Measurements from ENCODE around the gene ADGRV1. TPM values are rescaled to one million over a fixed set of nuclear protein-coding genes. Genes with fewer than 3 reads are reported as not detected.
A peak's percentile ranks its signal among the peaks of the same experiment; 100 is the strongest.

Gene ADGRV1
- polyA plus RNA-seq, 3 donors = 0.18 to 0.33 TPM; not detected in 1

DNA sequence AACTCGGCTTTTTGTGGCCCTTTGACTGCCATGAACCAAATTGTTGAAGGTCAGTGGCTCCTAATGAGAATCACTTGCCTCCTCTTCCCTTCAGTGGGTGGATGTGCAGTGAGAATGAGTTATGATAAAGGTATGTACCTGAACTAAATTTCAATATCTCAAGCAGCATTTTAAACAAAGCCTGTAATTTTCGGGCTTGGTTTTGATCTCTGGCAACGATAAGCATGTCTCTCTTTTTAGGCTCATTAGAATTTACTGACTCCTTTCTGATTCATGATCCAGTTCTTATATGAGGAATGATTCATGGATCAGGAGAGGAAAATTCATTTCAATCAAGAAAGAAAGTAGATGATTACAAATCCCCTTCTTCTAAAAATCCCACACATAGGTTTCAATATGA lies 519.0 kb downstream of the ADGRV1 start:
- no peak overlapping the region for H3K4me2 ChIP-seq (replicated peaks; ENCODE audit: extremely low read depth, low read length, poor library complexity, severe bottlenecking)
- intact Hi-C loops (cut with micrococcal nuclease) = no loop called here
- WGBS (ENCODE audit: insufficient coverage) = no CpG with 5 or more reads among the region's 3 CpGs

DNA sequence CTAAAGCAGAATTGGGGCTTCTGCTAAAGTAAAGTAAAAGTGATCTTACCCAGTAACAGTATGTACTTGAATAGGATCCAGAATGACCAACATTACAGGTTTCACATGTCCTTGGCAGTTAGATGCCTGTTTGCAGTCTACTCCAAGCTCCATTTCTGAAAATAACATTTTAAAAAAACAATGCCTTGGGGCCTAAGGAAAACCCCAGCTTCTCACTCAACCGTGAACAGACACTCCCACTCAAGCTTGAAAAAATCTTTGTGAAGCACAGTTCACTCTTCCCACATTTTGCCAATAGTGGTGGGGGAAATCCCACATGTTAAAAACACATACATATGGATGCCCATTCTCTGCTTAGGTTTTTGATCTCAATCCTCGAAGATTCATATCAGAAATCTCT lies 520.4 kb downstream of the ADGRV1 start:
- intact Hi-C loops (cut with micrococcal nuclease) = no loop called here
- H3K79me2 ChIP-seq (ENCODE audit: insufficient read depth, low read length) = no peaks in the 10 kb centered on the region
- H3K4me3 Mint-ChIP-seq = no peak overlapping the region
- H3K9me3 Mint-ChIP-seq = peaks cover 0 to 3% (median 0%) of the 10 kb centered on the region in 7 donors
- no peak overlapping the region for H3K4me3 ChIP-seq (replicated peaks in 1 of 3; ENCODE audit: low read depth in 2 of 3, low read length in 3 of 3)
- no peaks in the 10 kb centered on the region for H3K36me3 Mint-ChIP-seq
- H3K36me3 ChIP-seq (replicated peaks in 1 of 2; ENCODE audit: control insufficient read depth in 1 of 2, insufficient read depth in 2 of 2, low read length in 2 of 2) = no peaks in the 10 kb centered on the region
- H4K20me1 ChIP-seq (ENCODE audit: insufficient read depth, low read length) = no peaks in the 10 kb centered on the region
- TF ChIP-seq, protein P1, sequence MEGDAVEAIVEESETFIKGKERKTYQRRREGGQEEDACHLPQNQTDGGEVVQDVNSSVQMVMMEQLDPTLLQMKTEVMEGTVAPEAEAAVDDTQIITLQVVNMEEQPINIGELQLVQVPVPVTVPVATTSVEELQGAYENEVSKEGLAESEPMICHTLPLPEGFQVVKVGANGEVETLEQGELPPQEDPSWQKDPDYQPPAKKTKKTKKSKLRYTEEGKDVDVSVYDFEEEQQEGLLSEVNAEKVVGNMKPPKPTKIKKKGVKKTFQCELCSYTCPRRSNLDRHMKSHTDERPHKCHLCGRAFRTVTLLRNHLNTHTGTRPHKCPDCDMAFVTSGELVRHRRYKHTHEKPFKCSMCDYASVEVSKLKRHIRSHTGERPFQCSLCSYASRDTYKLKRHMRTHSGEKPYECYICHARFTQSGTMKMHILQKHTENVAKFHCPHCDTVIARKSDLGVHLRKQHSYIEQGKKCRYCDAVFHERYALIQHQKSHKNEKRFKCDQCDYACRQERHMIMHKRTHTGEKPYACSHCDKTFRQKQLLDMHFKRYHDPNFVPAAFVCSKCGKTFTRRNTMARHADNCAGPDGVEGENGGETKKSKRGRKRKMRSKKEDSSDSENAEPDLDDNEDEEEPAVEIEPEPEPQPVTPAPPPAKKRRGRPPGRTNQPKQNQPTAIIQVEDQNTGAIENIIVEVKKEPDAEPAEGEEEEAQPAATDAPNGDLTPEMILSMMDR (IDR thresholded peaks at IDR 0.05) = no peak
- no peak overlapping the region for H3K4me2 ChIP-seq (replicated peaks; ENCODE audit: extremely low read depth, low read length, poor library complexity, severe bottlenecking)
- no peak overlapping the region for H3K27ac ChIP-seq (ENCODE audit: low read depth in 1 of 2, low read length in 2 of 2)
- no peaks in the 10 kb centered on the region for H3K4me1 Mint-ChIP-seq
- no peak overlapping the region for H3K9ac ChIP-seq (ENCODE audit: insufficient read depth, low read length, poor library complexity, severe bottlenecking)
- no peak overlapping the region for H3K27ac Mint-ChIP-seq
- H2AFZ ChIP-seq (ENCODE audit: insufficient read depth, low read depth, low read length, poor library complexity, severe bottlenecking) = no peak overlapping the region
- WGBS (ENCODE audit: insufficient coverage) = no CpG with 5 or more reads among the region's 2 CpGs
- H3K27me3 Mint-ChIP-seq (ENCODE audit: low read depth in 3 of 3) = peaks cover 0 to 2% (median 0%) of the 10 kb centered on the region in 3 donors
- H3K9me3 ChIP-seq (replicated peaks in 1 of 2; ENCODE audit: control insufficient read depth in 1 of 2, insufficient read depth in 1 of 2, low read length in 2 of 2) = no peaks in the 10 kb centered on the region
- no peak for DNase-seq
- H3K4me1 ChIP-seq (ENCODE audit: control insufficient read depth in 1 of 2, insufficient read depth in 2 of 2, low read length in 2 of 2) = no peaks in the 10 kb centered on the region
- H3K27me3 ChIP-seq (ENCODE audit: control insufficient read depth in 2 of 2, insufficient read depth in 2 of 2, low read length in 2 of 2) = no peaks in the 10 kb centered on the region

More for the DNA sequence above, 519.0 kb downstream of the ADGRV1 start:
- Mint-ChIP-seq H3K27ac (no peak overlapping the region), H3K9me3 (peaks cover 0 to 3% (median 0%) of the 10 kb centered on the region in 7 donors), H3K27me3 (ENCODE audit: low read depth in 3 of 3) (peaks cover 0 to 2% (median 0%) of the 10 kb centered on the region in 3 donors), H3K4me1 (no peaks in the 10 kb centered on the region), H3K4me3 (no peak overlapping the region), H3K36me3 (no peaks in the 10 kb centered on the region)
- TF ChIP-seq, protein P1 (IDR thresholded peaks at IDR 0.05) = no peak
- no peak for DNase-seq
- no peak overlapping the region for H3K4me3 ChIP-seq (replicated peaks in 1 of 3; ENCODE audit: low read depth in 2 of 3, low read length in 3 of 3)
- no peaks in the 10 kb centered on the region for H3K36me3 ChIP-seq (replicated peaks in 1 of 2; ENCODE audit: control insufficient read depth in 1 of 2, insufficient read depth in 2 of 2, low read length in 2 of 2)
- no peaks in the 10 kb centered on the region for H3K4me1 ChIP-seq (ENCODE audit: control insufficient read depth in 1 of 2, insufficient read depth in 2 of 2, low read length in 2 of 2)
- no peaks in the 10 kb centered on the region for H3K27me3 ChIP-seq (ENCODE audit: control insufficient read depth in 2 of 2, insufficient read depth in 2 of 2, low read length in 2 of 2)
- H3K9me3 ChIP-seq (replicated peaks in 1 of 2; ENCODE audit: control insufficient read depth in 1 of 2, insufficient read depth in 1 of 2, low read length in 2 of 2) = no peaks in the 10 kb centered on the region
- peak overlapping the region; percentile 31 for H2AFZ ChIP-seq (ENCODE audit: insufficient read depth, low read depth, low read length, poor library complexity, severe bottlenecking)
- no peak overlapping the region for H3K27ac ChIP-seq (ENCODE audit: low read depth in 1 of 2, low read length in 2 of 2)
- H3K79me2 ChIP-seq (ENCODE audit: insufficient read depth, low read length) = no peaks in the 10 kb centered on the region
- no peaks in the 10 kb centered on the region for H4K20me1 ChIP-seq (ENCODE audit: insufficient read depth, low read length)
- no peak overlapping the region for H3K9ac ChIP-seq (ENCODE audit: insufficient read depth, low read length, poor library complexity, severe bottlenecking)

Data from CD14-positive monocyte (primary cell).